ENCODE measurements around the gene SMIM35.

DNA sequence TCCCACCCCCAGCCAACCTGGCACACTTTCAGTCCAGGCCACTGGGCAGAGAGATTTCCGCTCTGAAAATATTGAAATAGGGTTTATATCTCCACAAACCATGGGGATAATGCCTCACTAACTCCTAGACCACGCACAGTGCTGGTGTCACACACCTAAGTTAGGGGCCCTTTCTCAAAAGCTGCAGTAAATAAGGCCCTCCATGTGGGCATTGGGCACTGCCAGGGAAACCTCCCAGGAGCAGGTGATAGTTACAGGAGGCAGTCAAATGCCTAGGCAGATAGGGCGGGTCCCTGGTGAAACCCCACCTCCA is 103.6 kb downstream of the SMIM35 start:
- TF ChIP-seq GFI1B (tag by site-specific recombination; IDR thresholded peaks at IDR 0.05) (no peak), ZNF660 (tag by site-specific recombination; IDR thresholded peaks at IDR 0.05) (no peak)
- TF ChIP-seq, protein P1, sequence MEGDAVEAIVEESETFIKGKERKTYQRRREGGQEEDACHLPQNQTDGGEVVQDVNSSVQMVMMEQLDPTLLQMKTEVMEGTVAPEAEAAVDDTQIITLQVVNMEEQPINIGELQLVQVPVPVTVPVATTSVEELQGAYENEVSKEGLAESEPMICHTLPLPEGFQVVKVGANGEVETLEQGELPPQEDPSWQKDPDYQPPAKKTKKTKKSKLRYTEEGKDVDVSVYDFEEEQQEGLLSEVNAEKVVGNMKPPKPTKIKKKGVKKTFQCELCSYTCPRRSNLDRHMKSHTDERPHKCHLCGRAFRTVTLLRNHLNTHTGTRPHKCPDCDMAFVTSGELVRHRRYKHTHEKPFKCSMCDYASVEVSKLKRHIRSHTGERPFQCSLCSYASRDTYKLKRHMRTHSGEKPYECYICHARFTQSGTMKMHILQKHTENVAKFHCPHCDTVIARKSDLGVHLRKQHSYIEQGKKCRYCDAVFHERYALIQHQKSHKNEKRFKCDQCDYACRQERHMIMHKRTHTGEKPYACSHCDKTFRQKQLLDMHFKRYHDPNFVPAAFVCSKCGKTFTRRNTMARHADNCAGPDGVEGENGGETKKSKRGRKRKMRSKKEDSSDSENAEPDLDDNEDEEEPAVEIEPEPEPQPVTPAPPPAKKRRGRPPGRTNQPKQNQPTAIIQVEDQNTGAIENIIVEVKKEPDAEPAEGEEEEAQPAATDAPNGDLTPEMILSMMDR (tag by site-specific recombination; IDR thresholded peaks at IDR 0.05), result no peak
